ENCODE data around the gene DYSF.

The DYSF gene

GRCh38 chr2:71662665-71663394 is 209.5 kb downstream of the DYSF start:
- DNase-seq = no peak

- no peak for DNase-seq
These were observed 210.8 kb downstream of the DYSF start for GRCh38 chr2:71664161-71664560.

GRCh38 chr2:71665168-71666093 is 212.1 kb downstream of the DYSF start:
- no peak for DNase-seq

GRCh38 chr2:71666094-71666474 is 212.7 kb downstream of the DYSF start:
- no peak for DNase-seq

GRCh38 chr2:71667256-71668182 is 214.2 kb downstream of the DYSF start:
- no peak for DNase-seq

- no peak for DNase-seq
These were observed 215.1 kb downstream of the DYSF start for GRCh38 chr2:71668326-71669057.

- no peak for DNase-seq
These were observed 215.7 kb downstream of the DYSF start for GRCh38 chr2:71669058-71669456.

- no peak for DNase-seq
These were observed 216.5 kb downstream of the DYSF start for GRCh38 chr2:71669628-71670429.

GRCh38 chr2:71670430-71670795 is 217.1 kb downstream of the DYSF start:
- no peak for DNase-seq

GRCh38 chr2:71671203-71671854 is 218.0 kb downstream of the DYSF start:
- no peak for DNase-seq

GRCh38 chr2:71671895-71672825 is 218.8 kb downstream of the DYSF start:
- no peak for DNase-seq

- DNase-seq = no peak
These were observed 219.8 kb downstream of the DYSF start for GRCh38 chr2:71672826-71673795.

- no peak for DNase-seq
These were observed 220.9 kb downstream of the DYSF start for GRCh38 chr2:71674158-71674851.

- DNase-seq = peak; percentile 18
These were observed 221.9 kb downstream of the DYSF start for GRCh38 chr2:71675296-71675695.

GRCh38 chr2:71678874-71679273 is 225.5 kb downstream of the DYSF start:
- no peak for DNase-seq

- no peak for DNase-seq
These were observed 226.1 kb downstream of the DYSF start for GRCh38 chr2:71679491-71679890.

- no peak for DNase-seq
These were observed 227.6 kb downstream of the DYSF start for GRCh38 chr2:71680925-71681324.

- no peak for DNase-seq
These were observed 228.3 kb downstream of the DYSF start for GRCh38 chr2:71681626-71682025.

Measured in NCI-H2171 (cell line).